ENCODE data around the gene AGO3. TPM values are rescaled to one million over a fixed set of nuclear protein-coding genes. Genes with fewer than 3 reads are reported as not detected.
"Not testable (repeated sequence)": the region's sequence is repeated elsewhere in the genome, so short reads cannot be mapped to it uniquely, and the experiment has no call there.

AGO3 gene
- 13.3 and 16.1 TPM in 2 replicates for total RNA-seq (2014; rRNA removed)
- 5.0 TPM for polyA plus RNA-seq (2012)

GRCh38 chr1:35930593-35931445 is at the start of gene AGO3:
TSS of gene AGO3 (plus strand) at chr1:35931105. CDS start at chr1:35931427, 322 bp downstream.
- DNase-seq (ENCODE audit: low read depth), result peak; percentile 79

- no peak for DNase-seq (ENCODE audit: low read depth)
These were observed 49.0 kb upstream of the AGO3 start for GRCh38 chr1:35881850-35882273.

- DNase-seq (ENCODE audit: low read depth), result no peak
These were observed 48.3 kb upstream of the AGO3 start for GRCh38 chr1:35882586-35882944.

- peak; percentile 87 for DNase-seq (ENCODE audit: low read depth)
These were observed 47.8 kb upstream of the AGO3 start, which contains the start of gene AGO1 for GRCh38 chr1:35882945-35883634. TSS of gene AGO1 (plus strand) at chr1:35883209. CDS start at chr1:35883422, 213 bp downstream.

GRCh38 chr1:35883635-35884101 is 47.2 kb upstream of the AGO3 start:
- DNase-seq (ENCODE audit: low read depth), result no peak

- no peak for DNase-seq (ENCODE audit: low read depth)
These were observed 46.0 kb upstream of the AGO3 start for GRCh38 chr1:35884934-35885333.

GRCh38 chr1:35885961-35886558 is 44.8 kb upstream of the AGO3 start:
- no peak for DNase-seq (ENCODE audit: low read depth)

- DNase-seq (ENCODE audit: low read depth), result no peak
These were observed 44.1 kb upstream of the AGO3 start for GRCh38 chr1:35886577-35887431.

- no peak for DNase-seq (ENCODE audit: low read depth)
These were observed 43.4 kb upstream of the AGO3 start for GRCh38 chr1:35887508-35887907.

GRCh38 chr1:35888255-35888654 is 42.6 kb upstream of the AGO3 start:
- DNase-seq (ENCODE audit: low read depth), result no peak

- not testable (repeated sequence) for DNase-seq (ENCODE audit: low read depth)
These were observed 41.9 kb upstream of the AGO3 start for GRCh38 chr1:35888981-35889380.

GRCh38 chr1:35893051-35893879 is 37.6 kb upstream of the AGO3 start:
- DNase-seq (ENCODE audit: low read depth), result no peak

GRCh38 chr1:35894183-35894582 is 36.7 kb upstream of the AGO3 start:
- peak; percentile 23 for DNase-seq (ENCODE audit: low read depth)

GRCh38 chr1:35894656-35895055 is 36.2 kb upstream of the AGO3 start:
- no peak for DNase-seq (ENCODE audit: low read depth)

GRCh38 chr1:35899941-35900340 is 31.0 kb upstream of the AGO3 start:
- DNase-seq (ENCODE audit: low read depth), result no peak

GRCh38 chr1:35901235-35901634 is 29.7 kb upstream of the AGO3 start:
- DNase-seq (ENCODE audit: low read depth), result no peak

GRCh38 chr1:35902671-35903070 is 28.2 kb upstream of the AGO3 start:
- DNase-seq (ENCODE audit: low read depth), result no peak

- DNase-seq (ENCODE audit: low read depth), result no peak
These were observed 16.2 kb upstream of the AGO3 start for GRCh38 chr1:35914717-35915116.

GRCh38 chr1:35915693-35916092 is 15.2 kb upstream of the AGO3 start:
- no peak for DNase-seq (ENCODE audit: low read depth)

GRCh38 chr1:35923791-35924221 is 7.1 kb upstream of the AGO3 start:
- no peak for DNase-seq (ENCODE audit: low read depth)
